ENCODE results near the gene KIAA2012.

The KIAA2012 gene

GRCh38 chr2:202149936-202150335 lies 76.9 kb downstream of the KIAA2012 start:
- DNase-seq (ENCODE audit: low read depth) = no peak

GRCh38 chr2:202152104-202152715 lies 79.2 kb downstream of the KIAA2012 start:
- DNase-seq (ENCODE audit: low read depth) = no peak

GRCh38 chr2:202154613-202155012 lies 81.6 kb downstream of the KIAA2012 start:
- DNase-seq (ENCODE audit: low read depth) = no peak

- DNase-seq (ENCODE audit: low read depth) = no peak
These were observed 84.3 kb downstream of the KIAA2012 start for GRCh38 chr2:202157211-202157990.

- no peak for DNase-seq (ENCODE audit: low read depth)
These were observed 85.7 kb downstream of the KIAA2012 start for GRCh38 chr2:202158796-202159195.

- no peak for DNase-seq (ENCODE audit: low read depth)
These were observed 88.2 kb downstream of the KIAA2012 start for GRCh38 chr2:202161151-202161835.

GRCh38 chr2:202164411-202164810 lies 91.4 kb downstream of the KIAA2012 start:
- no peak for DNase-seq (ENCODE audit: low read depth)

- no peak for DNase-seq (ENCODE audit: low read depth)
These were observed 92.2 kb downstream of the KIAA2012 start for GRCh38 chr2:202165208-202165607.

- DNase-seq (ENCODE audit: low read depth) = no peak
These were observed 92.9 kb downstream of the KIAA2012 start for GRCh38 chr2:202165945-202166344.

- no peak for DNase-seq (ENCODE audit: low read depth)
These were observed 96.1 kb downstream of the KIAA2012 start for GRCh38 chr2:202169131-202169530.

- DNase-seq (ENCODE audit: low read depth) = no peak
These were observed 96.9 kb downstream of the KIAA2012 start for GRCh38 chr2:202169832-202170424.

GRCh38 chr2:202171241-202171825 lies 98.3 kb downstream of the KIAA2012 start:
- DNase-seq (ENCODE audit: low read depth) = no peak

GRCh38 chr2:202172439-202173211 lies 99.6 kb downstream of the KIAA2012 start:
- peak; percentile 16 for DNase-seq (ENCODE audit: low read depth)

- DNase-seq (ENCODE audit: low read depth) = no peak
These were observed 105.4 kb downstream of the KIAA2012 start for GRCh38 chr2:202178346-202178958.

- no peak for DNase-seq (ENCODE audit: low read depth)
These were observed 111.5 kb downstream of the KIAA2012 start for GRCh38 chr2:202184557-202184956.

GRCh38 chr2:202185156-202185555 lies 112.1 kb downstream of the KIAA2012 start:
- no peak for DNase-seq (ENCODE audit: low read depth)

GRCh38 chr2:202186641-202187202 lies 113.7 kb downstream of the KIAA2012 start:
- no peak for DNase-seq (ENCODE audit: low read depth)

GRCh38 chr2:202187570-202187969 lies 114.5 kb downstream of the KIAA2012 start:
- no peak for DNase-seq (ENCODE audit: low read depth)

- DNase-seq (ENCODE audit: low read depth) = no peak
These were observed 120.2 kb downstream of the KIAA2012 start for GRCh38 chr2:202193305-202193704.

- DNase-seq (ENCODE audit: low read depth) = no peak
These were observed 120.9 kb downstream of the KIAA2012 start for GRCh38 chr2:202193881-202194353.

GRCh38 chr2:202194418-202194817 lies 121.4 kb downstream of the KIAA2012 start:
- DNase-seq (ENCODE audit: low read depth) = no peak
